HG03457 (cell line): ENCODE results near the gene RNF11.
"Not testable (repeated sequence)": the region's sequence is repeated elsewhere in the genome, so short reads cannot be mapped to it uniquely, and the experiment has no call there.

ENCODE experiments used
- ATAC-seq: cut with Tn5 transposase; IDR thresholded peaks from one replicate; pipeline ENCODE4 v1.9.1; 2021; ENCODE audit warnings: moderate number of reproducible peaks; ENCODE audit not compliant: unreplicated experiment

RNF11 gene

DNA sequence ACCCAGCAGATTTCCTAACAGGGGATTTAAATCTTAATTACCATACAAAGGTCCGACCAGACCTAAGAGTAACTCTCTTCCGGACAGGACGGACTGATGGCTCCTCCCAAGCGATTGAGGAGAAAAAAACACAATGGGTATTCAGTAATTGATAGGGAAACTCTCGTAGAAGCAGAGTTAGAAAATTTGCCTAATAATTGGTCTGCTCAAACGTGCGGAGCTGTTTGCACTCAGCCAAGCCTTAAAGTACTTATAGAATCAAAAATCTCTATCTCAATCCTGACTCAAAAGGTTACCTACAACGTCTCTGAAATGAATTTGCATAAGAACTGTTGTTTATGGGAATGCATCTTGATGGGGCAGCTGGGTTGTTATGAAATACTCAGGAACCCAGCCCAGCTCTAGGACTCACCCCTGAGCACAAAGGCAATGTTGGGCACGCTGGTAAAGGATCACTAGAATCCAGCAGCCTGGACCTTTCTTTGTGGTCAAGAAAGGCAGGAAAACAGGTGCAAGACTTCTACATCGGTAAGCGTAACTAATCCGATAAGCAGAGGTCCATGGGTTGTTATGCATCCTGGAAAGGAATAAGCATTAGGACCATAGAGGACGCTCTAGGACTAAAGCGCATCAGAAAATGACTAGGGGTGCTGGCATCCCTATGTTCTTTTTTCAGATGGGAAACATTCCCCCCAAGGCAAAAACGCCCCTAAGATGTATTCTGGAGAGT, 8.7 kb upstream of the RNF11 start:
- ATAC-seq = not testable (repeated sequence)

DNA sequence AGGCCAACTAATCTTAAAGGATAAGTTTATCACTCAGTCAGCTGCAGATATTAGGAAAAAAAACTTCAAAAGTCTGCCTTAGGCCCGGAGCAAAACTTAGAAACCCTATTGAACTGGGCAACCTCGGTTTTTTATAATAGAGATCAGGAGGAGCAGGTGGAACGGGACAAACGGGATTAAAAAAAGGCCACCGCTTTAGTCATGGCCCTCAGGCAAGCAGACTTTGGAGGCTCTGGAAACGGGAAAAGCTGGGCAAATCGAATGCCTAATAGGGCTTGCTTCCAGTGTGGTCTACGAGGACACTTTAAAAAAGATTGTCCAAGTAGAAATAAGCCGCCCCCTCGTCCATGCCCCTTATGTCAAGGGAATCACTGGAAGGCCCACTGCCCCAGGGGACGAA, 7.6 kb upstream of the RNF11 start:
- not testable (repeated sequence) for ATAC-seq

DNA sequence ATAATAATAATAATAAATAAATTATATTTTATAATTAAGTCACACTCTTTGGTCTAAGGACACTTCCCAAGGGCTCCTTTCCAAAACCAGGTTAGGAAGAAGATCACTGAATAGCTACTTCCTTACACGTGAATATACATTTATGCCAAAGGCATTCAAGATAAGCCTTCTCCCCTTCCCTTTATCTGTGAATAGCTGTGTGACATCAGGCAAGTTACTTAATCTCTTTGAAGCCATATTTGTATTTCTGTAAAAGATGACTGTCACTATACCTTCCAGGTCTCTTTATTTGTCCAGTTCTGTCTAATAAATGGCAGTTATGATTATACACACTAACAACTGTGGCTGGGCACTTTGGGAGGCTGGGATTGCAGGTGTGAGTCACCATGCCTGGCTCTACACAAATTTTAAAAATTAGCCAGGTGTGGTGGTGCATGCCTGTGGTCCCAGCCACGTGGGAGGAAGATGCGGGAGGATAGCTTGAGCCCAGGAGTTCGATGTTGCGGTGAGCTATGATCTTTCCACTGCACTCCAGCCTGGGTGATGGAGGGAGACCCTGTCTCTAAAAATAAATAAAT, 5.5 kb upstream of the RNF11 start:
- no peak for ATAC-seq

- no peak for ATAC-seq
These were observed 5.0 kb upstream of the RNF11 start for GRCh38 chr1:51231120-51231519.

DNA sequence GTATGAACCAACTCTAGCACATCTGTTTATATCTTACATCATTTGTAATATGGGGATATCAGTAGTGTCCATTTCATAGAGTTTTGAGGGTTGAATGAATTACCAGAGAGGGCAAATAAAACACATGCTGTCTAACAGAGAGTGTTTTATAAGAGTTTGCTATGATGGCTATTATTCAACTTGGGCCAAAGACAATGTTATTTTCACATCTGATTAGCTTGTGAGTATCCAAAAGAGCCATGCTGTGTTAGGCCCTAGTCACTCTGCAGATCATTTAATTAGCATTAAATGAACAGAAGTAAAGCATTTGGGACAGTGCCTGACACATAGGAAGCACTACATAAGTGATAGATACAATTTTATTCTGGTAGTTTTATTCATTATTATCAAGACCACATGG, 4.2 kb upstream of the RNF11 start:
- no peak for ATAC-seq

DNA sequence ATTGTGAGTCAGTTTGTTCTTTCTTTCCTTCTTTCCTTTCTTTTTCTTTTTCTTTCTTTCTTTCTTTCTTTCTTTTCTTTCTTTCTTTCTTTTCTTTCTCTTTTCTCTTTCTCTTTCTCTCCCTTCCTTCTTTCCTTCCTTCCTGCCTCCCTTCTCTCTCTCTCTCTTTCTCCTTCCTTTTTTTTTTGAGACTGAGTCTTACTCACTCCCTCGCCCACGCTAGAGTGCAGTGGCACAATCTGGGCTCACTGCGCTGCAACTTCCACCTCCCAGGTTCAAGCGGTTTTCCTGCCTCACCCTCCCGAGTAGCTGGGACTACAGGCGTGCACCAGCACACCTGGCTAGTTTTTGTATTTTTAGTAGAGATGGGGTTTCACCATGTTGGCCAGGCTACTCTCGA, 1.8 kb upstream of the RNF11 start:
- not testable (repeated sequence) for ATAC-seq

DNA sequence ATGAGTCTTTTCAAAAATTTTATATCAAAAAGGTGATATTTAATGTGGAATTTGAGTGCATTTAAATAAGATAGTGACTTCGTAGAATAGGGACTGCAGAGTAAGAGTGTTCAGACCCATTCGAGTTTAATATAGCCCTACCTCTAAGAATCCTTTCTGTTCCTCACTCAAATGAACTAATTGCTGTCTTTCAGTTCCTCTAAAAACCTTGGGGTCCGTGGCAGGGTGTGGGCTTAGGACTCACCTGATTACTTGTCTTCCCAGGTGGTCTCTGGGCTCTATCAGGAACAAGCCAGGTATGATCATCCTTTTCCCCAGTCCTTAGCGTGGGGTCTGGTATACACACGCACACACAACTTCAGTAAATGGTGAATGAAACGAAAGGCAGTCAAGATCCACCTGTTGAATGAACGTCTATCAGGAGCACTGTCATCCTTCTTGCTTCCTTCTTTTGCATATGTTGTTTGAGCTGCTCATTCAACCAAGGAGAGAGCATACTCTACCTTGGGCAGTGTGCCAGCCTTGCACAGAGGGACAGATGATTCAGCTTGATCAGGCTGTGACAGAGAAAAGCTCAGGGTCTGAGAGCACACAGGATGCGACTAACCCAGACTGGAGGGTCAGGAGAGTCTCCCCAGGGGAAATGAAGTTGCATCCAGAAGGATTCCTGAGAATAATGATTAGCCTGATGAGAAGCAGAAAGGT, 1.2 kb upstream of the RNF11 start:
- peak; percentile 68 for ATAC-seq

- ATAC-seq = peak; percentile 5
These were observed 668 bp downstream of the RNF11 start for GRCh38 chr1:51236531-51237350.

- ATAC-seq = no peak
These were observed 1.4 kb downstream of the RNF11 start for GRCh38 chr1:51237351-51238033.

DNA sequence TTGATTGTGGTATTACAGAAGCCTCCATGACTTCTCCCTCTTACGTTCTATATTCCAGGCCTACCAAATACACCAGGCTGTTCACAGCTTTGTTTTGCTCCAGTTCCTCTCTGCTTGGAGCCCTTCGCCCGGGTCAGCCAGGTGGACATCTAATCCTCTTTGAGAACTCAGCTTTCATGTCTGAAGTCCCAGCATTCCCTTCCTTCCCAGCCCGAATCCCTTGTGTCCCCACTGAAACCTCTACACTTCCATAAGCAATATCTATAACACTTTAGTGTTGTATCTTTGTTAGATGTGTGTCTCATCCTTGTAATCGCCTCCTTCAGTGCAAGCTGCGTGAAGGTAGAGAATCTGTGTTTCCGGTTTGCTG, 1.9 kb downstream of the RNF11 start:
- ATAC-seq = no peak

DNA sequence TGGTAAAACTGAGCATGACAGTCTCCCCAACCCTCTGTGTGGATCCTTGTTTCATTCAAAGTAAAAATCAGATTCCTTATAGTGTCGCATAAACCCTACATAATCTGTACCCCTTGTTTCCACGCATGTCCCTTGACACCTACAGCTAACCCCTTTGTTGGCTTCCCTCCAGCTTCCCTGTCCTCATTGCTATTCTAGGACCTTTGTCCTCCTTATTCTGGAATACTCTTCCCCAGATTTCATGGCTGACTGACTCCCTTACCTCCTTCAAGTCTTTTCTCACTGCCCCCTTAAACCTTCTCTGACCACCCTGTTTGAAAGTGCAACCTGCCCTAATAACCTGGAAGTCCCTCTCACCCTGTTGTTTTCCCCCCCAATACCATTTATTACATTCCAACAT, 4.0 kb downstream of the RNF11 start:
- ATAC-seq = no peak

DNA sequence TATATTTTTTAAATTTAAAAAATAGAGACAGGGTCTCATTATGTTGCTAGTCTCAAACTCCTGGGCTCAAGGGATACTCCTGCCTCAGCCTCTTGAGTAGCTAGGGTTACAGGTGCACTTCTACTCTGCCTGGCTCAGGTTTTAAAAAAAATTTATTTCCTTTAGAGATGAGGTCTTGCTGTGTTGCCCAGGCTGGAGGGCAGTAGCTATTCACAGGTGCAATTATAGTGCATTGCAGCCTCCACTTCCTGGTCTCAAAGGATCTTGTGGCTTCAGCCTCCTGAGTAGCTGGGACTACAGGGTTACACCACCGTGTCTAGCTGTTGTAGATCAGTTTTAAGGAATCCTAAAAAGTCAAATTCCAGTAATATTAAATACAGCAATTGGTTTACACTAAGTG, 5.0 kb downstream of the RNF11 start:
- ATAC-seq = no peak

- ATAC-seq = no peak
These were observed 6.5 kb downstream of the RNF11 start for GRCh38 chr1:51242546-51242945.

GRCh38 chr1:51247022-51247421, 10.9 kb downstream of the RNF11 start:
- ATAC-seq = no peak

GRCh38 chr1:51247499-51247898, 11.4 kb downstream of the RNF11 start:
- ATAC-seq = no peak

DNA sequence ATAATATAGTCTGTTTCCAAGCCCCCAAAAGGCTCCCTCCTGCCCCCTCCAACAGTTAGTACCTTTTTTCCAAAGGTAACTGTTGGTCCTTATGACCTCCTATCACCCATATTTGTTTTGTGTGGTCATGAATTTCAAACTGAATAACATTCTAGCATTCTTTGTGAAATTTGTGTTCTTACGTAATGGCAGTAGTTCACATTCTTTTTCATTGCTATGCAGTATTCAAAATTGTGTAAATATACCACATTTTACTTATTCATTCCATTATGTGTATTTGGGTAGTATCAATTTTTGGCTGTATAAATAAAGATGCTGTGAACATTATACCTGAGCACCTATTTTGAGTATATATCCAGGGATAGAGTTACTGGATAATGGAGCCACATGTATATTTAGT, 13.4 kb downstream of the RNF11 start:
- no peak for ATAC-seq

DNA sequence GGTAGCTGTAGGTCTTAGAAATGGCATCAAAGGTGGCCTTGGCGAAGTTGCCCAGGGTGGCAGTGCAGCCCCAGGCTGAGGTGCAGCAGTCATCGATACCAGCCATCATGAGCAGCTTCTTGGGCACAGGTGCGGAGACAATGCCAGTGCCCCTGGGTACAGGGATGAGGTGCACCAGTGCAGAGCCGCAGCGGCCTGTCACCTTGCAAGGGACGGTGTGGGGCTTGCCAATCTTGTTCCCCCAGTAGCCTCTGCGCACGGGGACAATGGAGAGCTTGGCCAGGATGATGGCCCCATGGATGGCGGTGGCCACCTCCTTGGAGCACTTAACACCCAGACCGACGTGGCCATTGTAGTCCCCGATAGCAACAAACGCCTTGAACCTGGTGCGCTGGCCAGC, 14.7 kb downstream of the RNF11 start:
- not testable (repeated sequence) for ATAC-seq

DNA sequence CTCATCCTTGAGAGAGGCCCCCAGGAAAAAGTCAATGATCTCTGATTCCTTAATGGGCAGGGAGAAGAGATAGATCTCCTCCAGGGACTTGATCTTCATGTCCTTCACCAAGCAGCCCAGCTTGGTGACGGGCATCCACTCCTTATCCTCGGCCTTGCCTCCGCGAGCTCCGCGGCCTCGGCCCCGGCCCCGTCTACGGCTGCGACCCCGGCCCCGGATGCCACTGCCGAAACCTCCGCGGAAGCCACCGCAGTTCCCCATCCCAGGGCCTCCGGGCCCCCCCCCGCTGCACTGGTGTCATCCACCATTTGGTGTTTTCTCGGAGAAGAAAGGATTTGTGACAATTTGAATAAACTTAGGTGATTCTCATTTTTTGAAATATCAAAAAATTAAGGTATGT, 15.1 kb downstream of the RNF11 start:
- ATAC-seq = not testable (repeated sequence)

GRCh38 chr1:51252366-51252765, 16.3 kb downstream of the RNF11 start:
- no peak for ATAC-seq

DNA sequence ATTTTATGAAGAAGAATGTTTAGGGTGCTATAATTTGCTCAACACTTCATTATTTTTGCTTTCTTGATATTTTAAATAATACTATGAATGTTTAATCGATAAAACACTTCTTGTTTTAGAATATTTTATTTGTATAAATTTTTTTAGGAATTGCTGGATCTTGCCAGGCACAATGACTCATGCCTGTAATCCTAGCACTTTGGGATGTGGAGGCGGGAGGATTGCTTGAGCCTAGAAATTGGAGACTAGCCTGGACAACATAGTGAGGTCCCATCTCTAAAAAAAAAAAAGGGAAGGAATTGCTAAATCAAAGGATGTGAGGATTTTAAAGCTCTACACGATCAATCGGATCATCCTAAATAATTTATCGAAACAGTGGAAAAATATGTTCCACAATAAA, 17.6 kb downstream of the RNF11 start:
- ATAC-seq = no peak

DNA sequence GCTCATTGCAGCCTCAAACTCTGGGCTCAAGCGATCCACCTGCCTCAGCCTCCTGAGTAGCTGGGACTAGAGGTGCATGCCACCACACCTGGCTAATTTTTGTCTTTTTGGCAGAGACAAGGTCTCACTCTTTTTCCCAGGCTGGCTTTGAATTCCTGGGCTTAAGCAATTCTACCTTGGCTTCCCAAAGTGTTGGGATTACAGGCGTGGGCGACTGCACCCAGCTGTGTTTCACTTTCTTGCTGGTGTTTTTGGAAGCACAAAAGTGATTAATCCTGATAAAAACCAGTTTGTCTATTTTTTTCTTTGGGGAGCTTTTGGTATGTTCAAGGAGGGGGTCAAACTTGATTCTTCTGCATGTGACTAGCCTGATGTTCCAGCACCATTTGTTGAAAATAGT, 19.3 kb downstream of the RNF11 start:
- ATAC-seq = no peak
